Measurements from ENCODE around the gene AMFR. TPM values are rescaled to one million over a fixed set of nuclear protein-coding genes. Genes with fewer than 3 reads are reported as not detected.

Gene AMFR
- total RNA-seq, 1 donor from 2014 or later = 133 TPM

DNA sequence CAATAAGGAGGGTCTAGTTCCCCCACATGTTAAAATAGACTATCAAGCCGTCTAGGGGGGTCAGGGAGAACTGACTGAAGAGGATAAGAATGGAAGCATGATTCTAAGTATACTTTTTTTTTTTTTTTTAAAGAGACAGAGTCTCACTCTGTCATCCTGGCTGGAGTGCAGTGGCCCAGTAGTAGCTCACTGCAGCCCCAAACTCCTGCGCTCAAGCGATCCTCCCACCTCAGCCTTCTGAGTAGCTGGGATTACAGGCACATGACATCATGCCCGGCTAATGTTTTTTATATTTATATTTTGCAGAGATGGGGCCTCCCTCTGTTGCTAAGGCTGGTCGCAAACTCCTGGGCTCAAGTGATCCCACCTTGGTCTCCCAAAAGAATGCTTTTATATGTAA, 14.2 kb downstream of the AMFR start:
- TF ChIP-seq, protein P1, sequence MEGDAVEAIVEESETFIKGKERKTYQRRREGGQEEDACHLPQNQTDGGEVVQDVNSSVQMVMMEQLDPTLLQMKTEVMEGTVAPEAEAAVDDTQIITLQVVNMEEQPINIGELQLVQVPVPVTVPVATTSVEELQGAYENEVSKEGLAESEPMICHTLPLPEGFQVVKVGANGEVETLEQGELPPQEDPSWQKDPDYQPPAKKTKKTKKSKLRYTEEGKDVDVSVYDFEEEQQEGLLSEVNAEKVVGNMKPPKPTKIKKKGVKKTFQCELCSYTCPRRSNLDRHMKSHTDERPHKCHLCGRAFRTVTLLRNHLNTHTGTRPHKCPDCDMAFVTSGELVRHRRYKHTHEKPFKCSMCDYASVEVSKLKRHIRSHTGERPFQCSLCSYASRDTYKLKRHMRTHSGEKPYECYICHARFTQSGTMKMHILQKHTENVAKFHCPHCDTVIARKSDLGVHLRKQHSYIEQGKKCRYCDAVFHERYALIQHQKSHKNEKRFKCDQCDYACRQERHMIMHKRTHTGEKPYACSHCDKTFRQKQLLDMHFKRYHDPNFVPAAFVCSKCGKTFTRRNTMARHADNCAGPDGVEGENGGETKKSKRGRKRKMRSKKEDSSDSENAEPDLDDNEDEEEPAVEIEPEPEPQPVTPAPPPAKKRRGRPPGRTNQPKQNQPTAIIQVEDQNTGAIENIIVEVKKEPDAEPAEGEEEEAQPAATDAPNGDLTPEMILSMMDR (IDR thresholded peaks at IDR 0.05; ENCODE audit: insufficient read depth, low read length, poor library complexity, severe bottlenecking) = no peak
- Histone ChIP-seq H3K4me3 (ENCODE audit: low read depth, low read length) (no peak overlapping the region), H3K27me3 (ENCODE audit: control insufficient read depth, insufficient read depth, low read length) (no peaks in the 10 kb centered on the region), H3K36me3 (ENCODE audit: control insufficient read depth, insufficient read depth, low read length) (no peaks in the 10 kb centered on the region)
- DNase-seq (ENCODE audit: low read depth) = no peak

DNA sequence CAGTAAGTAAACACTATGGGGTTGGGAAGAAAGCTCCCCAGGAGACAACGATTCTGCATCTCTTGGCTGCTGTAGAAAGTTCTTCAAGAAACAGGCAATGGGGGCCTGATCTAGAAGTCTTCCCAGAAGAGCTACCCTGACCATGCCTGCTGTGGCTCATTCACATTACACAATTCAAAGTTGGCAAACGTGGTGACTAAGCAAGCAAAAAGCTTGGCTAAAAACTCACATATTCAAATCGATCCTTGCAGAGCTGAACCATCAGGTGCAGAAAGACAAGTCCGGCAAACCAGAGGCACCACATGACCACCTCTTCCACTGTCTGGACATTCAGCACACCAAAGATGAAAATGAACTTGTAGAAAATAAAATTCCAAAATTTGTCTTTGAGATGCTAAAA, 16.1 kb downstream of the AMFR start:
- no peaks in the 10 kb centered on the region for H3K27me3 ChIP-seq (ENCODE audit: control insufficient read depth, insufficient read depth, low read length)
- no peaks in the 10 kb centered on the region for H3K36me3 ChIP-seq (ENCODE audit: control insufficient read depth, insufficient read depth, low read length)
- no peak for DNase-seq (ENCODE audit: low read depth)
- TF ChIP-seq, protein P1 (IDR thresholded peaks at IDR 0.05; ENCODE audit: insufficient read depth, low read length, poor library complexity, severe bottlenecking) = no peak
- H3K4me3 ChIP-seq (ENCODE audit: low read depth, low read length) = no peak overlapping the region

DNA sequence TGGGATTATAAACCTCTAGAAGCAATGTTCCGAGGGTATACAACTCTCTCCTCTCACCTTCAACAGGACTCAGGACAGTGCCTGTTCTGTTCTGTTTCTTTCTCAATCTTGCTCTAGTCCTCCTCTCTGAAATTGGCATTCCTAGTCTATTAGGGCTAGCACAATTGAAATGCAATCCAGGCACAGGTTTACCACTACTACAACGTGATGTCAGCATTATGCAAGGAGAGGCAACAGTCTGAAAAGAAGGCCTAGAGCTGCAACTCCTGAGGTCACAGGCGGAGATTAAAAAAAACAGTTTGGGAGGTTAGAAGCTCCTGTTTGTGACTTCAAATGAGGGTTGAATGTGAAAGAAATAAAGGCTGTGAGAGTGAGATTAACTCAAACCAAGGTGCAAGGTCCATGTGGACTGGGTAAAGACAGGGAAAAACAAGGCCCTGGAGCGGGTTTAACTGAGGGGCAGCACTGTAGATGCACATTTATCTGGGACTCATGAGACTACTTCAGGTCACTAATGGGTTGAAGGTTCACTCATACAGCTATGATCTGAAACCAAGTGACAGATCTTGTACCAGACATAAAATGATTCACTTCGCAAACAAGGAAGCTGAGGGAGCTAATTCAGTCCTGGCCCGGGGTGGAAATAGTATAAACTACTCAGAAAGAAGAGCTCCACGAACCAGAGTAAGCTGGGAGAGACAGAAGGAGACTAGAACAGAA, 16.8 kb downstream of the AMFR start:
- no peak overlapping the region for H3K4me3 ChIP-seq (ENCODE audit: low read depth, low read length)
- H3K27me3 ChIP-seq (ENCODE audit: control insufficient read depth, insufficient read depth, low read length) = no peaks in the 10 kb centered on the region
- TF ChIP-seq, protein P1 (IDR thresholded peaks at IDR 0.05; ENCODE audit: insufficient read depth, low read length, poor library complexity, severe bottlenecking) = no peak
- H3K36me3 ChIP-seq (ENCODE audit: control insufficient read depth, insufficient read depth, low read length) = no peaks in the 10 kb centered on the region
- DNase-seq (ENCODE audit: low read depth) = no peak

DNA sequence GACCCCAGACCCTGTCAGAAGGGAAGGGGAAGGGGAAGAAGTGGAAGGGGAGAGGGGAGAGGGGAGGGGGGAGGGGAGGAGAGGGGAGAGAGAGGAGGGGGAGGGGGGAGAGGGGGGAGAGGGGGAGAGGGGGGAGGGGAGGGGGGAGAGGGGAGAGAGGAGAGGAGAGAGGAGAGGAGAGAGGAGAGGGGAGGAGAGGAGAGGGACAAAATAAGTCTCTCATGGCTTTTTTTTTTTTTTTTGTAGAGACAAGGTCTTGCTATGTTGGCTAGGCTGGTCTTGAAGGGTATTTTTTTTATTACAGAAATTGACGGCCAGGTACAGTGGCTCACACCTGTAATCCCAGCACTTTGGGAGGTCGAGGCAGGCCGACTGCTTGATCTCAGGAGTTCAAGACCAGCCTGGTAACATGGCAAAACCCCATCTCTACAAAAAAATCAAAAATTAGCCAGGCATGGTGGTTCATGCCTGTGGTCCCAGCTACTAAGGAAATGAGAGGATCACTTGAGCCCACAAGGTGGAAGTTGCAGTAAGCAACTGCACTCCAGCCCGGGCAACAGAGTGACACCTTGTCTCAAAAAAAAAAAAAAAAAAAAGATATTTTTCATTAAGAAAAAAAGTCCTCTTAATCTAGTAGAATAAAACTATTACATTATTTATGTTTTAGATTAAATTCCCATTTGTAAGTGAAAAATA, 19.2 kb downstream of the AMFR start:
- DNase-seq (ENCODE audit: low read depth) = no peak
- TF ChIP-seq, protein P1 (IDR thresholded peaks at IDR 0.05; ENCODE audit: insufficient read depth, low read length, poor library complexity, severe bottlenecking) = no peak
- peaks cover 2% of the 10 kb centered on the region for H3K36me3 ChIP-seq (ENCODE audit: control insufficient read depth, insufficient read depth, low read length)
- no peak overlapping the region for H3K4me3 ChIP-seq (ENCODE audit: low read depth, low read length)
- H3K27me3 ChIP-seq (ENCODE audit: control insufficient read depth, insufficient read depth, low read length) = no peaks in the 10 kb centered on the region

DNA sequence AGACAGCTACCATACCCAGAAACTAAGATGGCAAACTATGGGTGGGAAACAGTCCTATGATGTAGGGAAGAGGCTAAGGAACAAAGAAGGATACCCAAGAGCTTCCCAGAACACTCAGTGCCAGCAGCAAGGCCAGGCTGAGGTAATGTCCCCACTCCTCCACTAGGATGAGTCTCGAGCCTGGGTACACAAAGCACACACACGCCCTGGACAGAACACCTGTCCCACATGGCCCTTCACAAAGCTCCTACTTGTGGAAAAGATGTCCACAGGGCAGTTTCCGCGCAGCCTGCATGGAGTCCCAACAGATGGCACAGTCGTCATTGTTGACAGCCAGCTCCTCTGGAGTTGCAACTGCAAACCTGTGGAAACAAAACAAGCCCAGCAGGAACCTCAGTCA, 23.9 kb downstream of the AMFR start:
- TF ChIP-seq, protein P1 (IDR thresholded peaks at IDR 0.05; ENCODE audit: insufficient read depth, low read length, poor library complexity, severe bottlenecking) = peak; percentile 20
- H3K36me3 ChIP-seq (ENCODE audit: control insufficient read depth, insufficient read depth, low read length) = peaks cover 2% of the 10 kb centered on the region
- no peak overlapping the region for H3K4me3 ChIP-seq (ENCODE audit: low read depth, low read length)
- DNase-seq (ENCODE audit: low read depth) = no peak
- H3K27me3 ChIP-seq (ENCODE audit: control insufficient read depth, insufficient read depth, low read length) = no peaks in the 10 kb centered on the region

Data from kidney epithelial cell (primary cell).